ENCODE results near the gene ARHGAP15. TPM values are rescaled to one million over a fixed set of nuclear protein-coding genes. Genes with fewer than 3 reads are reported as not detected.

ARHGAP15 gene
- polyA plus RNA-seq, 1 donor from 2014 or later, result 0.30 TPM

GRCh38 chr2:143259368-143259958 is 130.2 kb downstream of the ARHGAP15 start:
- H2AFZ ChIP-seq (ENCODE audit: low read depth, low read length), result no peak overlapping the region
- no peaks in the 10 kb centered on the region for H3K9me2 ChIP-seq (ENCODE audit: insufficient read depth, low read length)
- no peak overlapping the region for H3K27ac ChIP-seq (ENCODE audit: low read length)
- H3K79me2 ChIP-seq (replicated peaks; ENCODE audit: insufficient read depth, low read length), result no peaks in the 10 kb centered on the region
- H3K4me3 ChIP-seq (ENCODE audit: low read length), result no peak overlapping the region
- TF ChIP-seq POLR2AphosphoS5 (IDR thresholded peaks at IDR 0.05) (no peak), CTCF (IDR thresholded peaks at IDR 0.05; ENCODE audit: poor library complexity, severe bottlenecking) (peak; percentile 86), EP300 (conservative IDR thresholded peaks at IDR 0.05; ENCODE audit: poor library complexity, severe bottlenecking) (no peak), MXI1 (conservative IDR thresholded peaks at IDR 0.05; ENCODE audit: poor library complexity, severe bottlenecking) (no peak), RAD21 (conservative IDR thresholded peaks at IDR 0.05) (peak; percentile 79), SMC3 (conservative IDR thresholded peaks at IDR 0.05; ENCODE audit: poor library complexity) (peak; percentile 85), REST (IDR thresholded peaks at IDR 0.05; ENCODE audit: borderline replicate concordance) (no peak), EZH2 (IDR thresholded peaks at IDR 0.05; ENCODE audit: borderline replicate concordance, insufficient read depth, low read length, poor library complexity, severe bottlenecking) (no peak)
- no peaks in the 10 kb centered on the region for H3K9me3 ChIP-seq (ENCODE audit: low read length)
- no peak overlapping the region for H3K4me2 ChIP-seq (ENCODE audit: low read length)
- H3K36me3 ChIP-seq (ENCODE audit: insufficient read depth, low read length), result no peaks in the 10 kb centered on the region
- H4K20me1 ChIP-seq (ENCODE audit: insufficient read depth), result no peaks in the 10 kb centered on the region
- no peaks in the 10 kb centered on the region for H3K27me3 ChIP-seq (ENCODE audit: insufficient read depth, low read depth, low read length)
- no peaks in the 10 kb centered on the region for H3F3A ChIP-seq (ENCODE audit: insufficient read depth, low read length, poor library complexity, severe bottlenecking)
- H3K9ac ChIP-seq (ENCODE audit: low read length), result no peak overlapping the region

- Histone ChIP-seq H3K27ac (ENCODE audit: low read length) (no peak overlapping the region), H3K4me2 (ENCODE audit: low read length) (no peak overlapping the region), H3K27me3 (ENCODE audit: insufficient read depth, low read depth, low read length) (no peaks in the 10 kb centered on the region), H3K36me3 (ENCODE audit: insufficient read depth, low read length) (no peaks in the 10 kb centered on the region), H3K9me2 (ENCODE audit: insufficient read depth, low read length) (no peaks in the 10 kb centered on the region), H4K20me1 (ENCODE audit: insufficient read depth) (no peaks in the 10 kb centered on the region), H3F3A (ENCODE audit: insufficient read depth, low read length, poor library complexity, severe bottlenecking) (no peaks in the 10 kb centered on the region), H3K79me2 (replicated peaks; ENCODE audit: insufficient read depth, low read length) (no peaks in the 10 kb centered on the region), H3K4me3 (ENCODE audit: low read length) (no peak overlapping the region), H2AFZ (ENCODE audit: low read depth, low read length) (no peak overlapping the region), H3K9me3 (ENCODE audit: low read length) (no peaks in the 10 kb centered on the region), H3K9ac (ENCODE audit: low read length) (no peak overlapping the region)
- TF ChIP-seq SMC3 (conservative IDR thresholded peaks at IDR 0.05; ENCODE audit: poor library complexity) (no peak), CTCF (IDR thresholded peaks at IDR 0.05; ENCODE audit: poor library complexity, severe bottlenecking) (no peak), POLR2AphosphoS5 (IDR thresholded peaks at IDR 0.05) (no peak), MXI1 (conservative IDR thresholded peaks at IDR 0.05; ENCODE audit: poor library complexity, severe bottlenecking) (no peak), EZH2 (IDR thresholded peaks at IDR 0.05; ENCODE audit: borderline replicate concordance, insufficient read depth, low read length, poor library complexity, severe bottlenecking) (no peak), REST (IDR thresholded peaks at IDR 0.05; ENCODE audit: borderline replicate concordance) (no peak), RAD21 (conservative IDR thresholded peaks at IDR 0.05) (no peak), TAF1 (IDR thresholded peaks at IDR 0.05; ENCODE audit: low read depth) (no peak), EP300 (conservative IDR thresholded peaks at IDR 0.05; ENCODE audit: poor library complexity, severe bottlenecking) (no peak)
Observed at GRCh38 chr2:143261986-143262385, 132.8 kb downstream of the ARHGAP15 start.
